Measurements from ENCODE around the gene ZNF614. TPM values are rescaled to one million over a fixed set of nuclear protein-coding genes. Genes with fewer than 3 reads are reported as not detected.
"Not testable (repeated sequence)": the region's sequence is repeated elsewhere in the genome, so short reads cannot be mapped to it uniquely, and the experiment has no call there.

The ZNF614 gene
- total RNA-seq, 4 donors from 2014 or later, result 5.8 to 10.3 (median 7.7) TPM

GRCh38 chr19:52034051-52034728 lies 6.0 kb upstream of the ZNF614 start:
- Histone ChIP-seq H3K4me1 (peaks cover 0 to under 1% (median 0%) of the 10 kb centered on the region in 4 donors), H3K36me3 (peaks cover 54 to 65% (median 59%) of the 10 kb centered on the region in 4 donors), H3K4me3 (no peak overlapping the region), H3K27me3 (no peaks in the 10 kb centered on the region), H3K27ac (replicated peaks in 1 of 4) (no peak overlapping the region), H3K9me3 (peaks cover 24 to 87% (median 79%) of the 10 kb centered on the region in 4 donors)
- TF ChIP-seq EP300 (IDR thresholded peaks at IDR 0.05) (no peak), POLR2A (IDR thresholded peaks at IDR 0.05; ENCODE audit: low read depth) (no peak), CTCF (IDR thresholded peaks at IDR 0.05) (no peak), POLR2AphosphoS5 (IDR thresholded peaks at IDR 0.05) (no peak)
- 97% methylated on average over 12 of the region's 12 CpGs for WGBS
- DNase-seq (ENCODE audit: extremely low spot score), result no peak
- intact Hi-C loops (cut with DNase I), result no loop called here

GRCh38 chr19:52028780-52029123 lies 573 bp upstream of the ZNF614 start:
- intact Hi-C loops (cut with DNase I), result no loop called here
- Histone ChIP-seq H3K9me3 (peaks cover 10 to 38% (median 31%) of the 10 kb centered on the region in 4 donors), H3K4me3 (peak overlapping the region; percentile 76 to 87 (median 78)), H3K27ac (replicated peaks in 1 of 4) (peak overlapping the region; percentile 89 to 95 (median 92)), H3K27me3 (no peaks in the 10 kb centered on the region), H3K4me1 (peaks cover 8 to 23% (median 20%) of the 10 kb centered on the region in 4 donors), H3K36me3 (peaks cover 22 to 34% (median 28%) of the 10 kb centered on the region in 4 donors)
- DNase-seq (ENCODE audit: extremely low spot score), result no peak
- 20% methylated on average over 5 of the region's 5 CpGs for WGBS
- TF ChIP-seq CTCF (IDR thresholded peaks at IDR 0.05), result no peak
- TF ChIP-seq EP300 (IDR thresholded peaks at IDR 0.05), result no peak
- no peak for TF ChIP-seq POLR2A (IDR thresholded peaks at IDR 0.05; ENCODE audit: low read depth)
- TF ChIP-seq POLR2AphosphoS5 (IDR thresholded peaks at IDR 0.05), result no peak

- Histone ChIP-seq H3K36me3 (peaks cover 28 to 47% (median 41%) of the 10 kb centered on the region in 4 donors), H3K4me1 (peaks cover 8 to 23% (median 20%) of the 10 kb centered on the region in 4 donors), H3K9me3 (peaks cover 0 to 28% (median 11%) of the 10 kb centered on the region in 4 donors)
- H3K27ac ChIP-seq (replicated peaks in 1 of 4); H3K4me3 ChIP-seq; H3K27me3 ChIP-seq; intact Hi-C loops (cut with DNase I); DNase-seq (ENCODE audit: extremely low spot score): not testable (repeated sequence)
- WGBS, result 90% methylated on average over 13 of the region's 15 CpGs
Observed at GRCh38 chr19:52026255-52026990, 1.8 kb downstream of the ZNF614 start.

- H3K4me3 ChIP-seq; DNase-seq (ENCODE audit: extremely low spot score); H3K27me3 ChIP-seq; H3K27ac ChIP-seq (replicated peaks in 1 of 4); intact Hi-C loops (cut with DNase I): not testable (repeated sequence)
- WGBS, result 93% methylated on average over 4 of the region's 4 CpGs
- Histone ChIP-seq H3K36me3 (peaks cover 44 to 66% (median 55%) of the 10 kb centered on the region in 4 donors), H3K4me1 (peaks cover 8 to 23% (median 20%) of the 10 kb centered on the region in 4 donors), H3K9me3 (peaks cover 0 to 43% (median 15%) of the 10 kb centered on the region in 4 donors)
Observed at GRCh38 chr19:52024478-52024877, 3.7 kb downstream of the ZNF614 start.

GRCh38 chr19:52022193-52022592 lies 6.0 kb downstream of the ZNF614 start:
- H3K4me3 ChIP-seq, result no peak overlapping the region
- no peak overlapping the region for H3K27ac ChIP-seq (replicated peaks in 1 of 4)
- 97% methylated on average over 15 of the region's 15 CpGs for WGBS
- peaks cover 65 to 89% (median 76%) of the 10 kb centered on the region in 4 donors for H3K36me3 ChIP-seq
- H3K27me3 ChIP-seq, result no peaks in the 10 kb centered on the region
- no peak for DNase-seq (ENCODE audit: extremely low spot score)
- peaks cover 0 to 64% (median 26%) of the 10 kb centered on the region in 4 donors for H3K9me3 ChIP-seq
- TF ChIP-seq CTCF (IDR thresholded peaks at IDR 0.05) (no peak), EP300 (IDR thresholded peaks at IDR 0.05) (no peak), POLR2A (IDR thresholded peaks at IDR 0.05; ENCODE audit: low read depth) (no peak), POLR2AphosphoS5 (IDR thresholded peaks at IDR 0.05) (no peak)
- H3K4me1 ChIP-seq, result peaks cover 6 to 13% (median 9%) of the 10 kb centered on the region in 4 donors
- intact Hi-C loops (cut with DNase I), result no loop called here
